ENCODE results near the gene IFITM10.

The IFITM10 gene

DNA sequence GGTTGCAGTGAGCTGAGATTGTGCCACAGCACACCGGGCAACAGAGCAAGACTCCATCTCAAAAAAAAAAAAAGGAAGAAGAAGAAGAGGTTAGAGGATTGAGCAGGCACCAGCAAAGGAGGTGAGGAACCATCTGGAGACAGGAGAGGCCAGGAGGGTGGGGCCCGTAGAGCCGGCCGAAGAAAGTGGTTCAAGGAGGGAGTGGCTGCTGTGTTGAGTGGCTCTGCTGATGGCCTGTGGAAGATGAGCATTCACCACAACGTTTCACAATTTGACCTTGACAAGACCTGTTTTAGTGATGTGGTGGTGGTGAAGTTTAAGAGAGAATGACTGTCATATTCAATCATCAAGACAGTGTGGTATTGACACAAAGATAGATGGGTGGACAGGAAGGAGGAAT, 20.1 kb upstream of the IFITM10 start:
- TF ChIP-seq CTCF (IDR thresholded peaks at IDR 0.05) = no peak

- no peak for TF ChIP-seq CTCF (IDR thresholded peaks at IDR 0.05)
Measured at GRCh38 chr11:1770061-1770460, 19.7 kb upstream of the IFITM10 start.

- no peak for TF ChIP-seq CTCF (IDR thresholded peaks at IDR 0.05)
Measured at GRCh38 chr11:1768141-1768469, 17.7 kb upstream of the IFITM10 start.

DNA sequence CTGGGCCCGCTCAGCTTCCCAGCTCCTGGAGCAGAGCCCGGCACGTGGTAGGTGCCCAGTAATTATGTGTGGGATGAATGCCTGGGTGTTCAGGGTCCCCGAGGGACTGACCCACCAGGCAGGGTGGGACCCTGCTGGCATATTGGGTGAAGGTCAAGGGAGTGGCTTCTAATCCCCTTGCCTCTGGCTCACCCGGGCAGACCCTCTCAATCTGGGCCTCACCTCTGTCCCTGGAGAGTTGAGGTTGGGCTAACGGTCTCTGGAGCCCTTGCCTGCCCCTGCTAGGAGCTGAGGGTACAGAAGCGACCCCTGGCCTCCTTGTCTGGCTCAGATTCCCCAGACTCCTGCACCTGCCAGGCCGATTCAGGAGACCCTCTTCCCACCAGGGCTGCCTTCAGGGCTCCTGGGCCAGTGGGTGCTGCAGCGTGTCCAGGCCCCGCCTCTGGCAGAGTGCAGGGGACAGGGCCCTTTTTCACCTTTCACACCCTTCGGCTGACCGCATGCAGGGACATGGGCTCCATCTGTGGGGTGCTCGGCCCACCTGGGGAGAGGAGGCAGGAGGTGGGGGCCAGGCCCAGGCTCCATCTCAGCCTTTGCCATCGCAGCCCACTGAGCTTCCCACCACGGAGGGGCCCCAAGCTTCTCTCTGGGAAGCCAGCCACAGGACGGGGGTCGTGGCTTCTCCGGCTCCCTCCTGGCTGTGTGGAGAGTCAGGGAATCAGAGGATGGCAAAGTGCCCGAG, 17.2 kb upstream of the IFITM10 start:
- no peak for TF ChIP-seq CTCF (IDR thresholded peaks at IDR 0.05)

- no peak for TF ChIP-seq CTCF (IDR thresholded peaks at IDR 0.05)
Measured at GRCh38 chr11:1766719-1767398, 16.5 kb upstream of the IFITM10 start.

- no peak for TF ChIP-seq CTCF (IDR thresholded peaks at IDR 0.05)
Measured at GRCh38 chr11:1765871-1766718, 15.7 kb upstream of the IFITM10 start.

DNA sequence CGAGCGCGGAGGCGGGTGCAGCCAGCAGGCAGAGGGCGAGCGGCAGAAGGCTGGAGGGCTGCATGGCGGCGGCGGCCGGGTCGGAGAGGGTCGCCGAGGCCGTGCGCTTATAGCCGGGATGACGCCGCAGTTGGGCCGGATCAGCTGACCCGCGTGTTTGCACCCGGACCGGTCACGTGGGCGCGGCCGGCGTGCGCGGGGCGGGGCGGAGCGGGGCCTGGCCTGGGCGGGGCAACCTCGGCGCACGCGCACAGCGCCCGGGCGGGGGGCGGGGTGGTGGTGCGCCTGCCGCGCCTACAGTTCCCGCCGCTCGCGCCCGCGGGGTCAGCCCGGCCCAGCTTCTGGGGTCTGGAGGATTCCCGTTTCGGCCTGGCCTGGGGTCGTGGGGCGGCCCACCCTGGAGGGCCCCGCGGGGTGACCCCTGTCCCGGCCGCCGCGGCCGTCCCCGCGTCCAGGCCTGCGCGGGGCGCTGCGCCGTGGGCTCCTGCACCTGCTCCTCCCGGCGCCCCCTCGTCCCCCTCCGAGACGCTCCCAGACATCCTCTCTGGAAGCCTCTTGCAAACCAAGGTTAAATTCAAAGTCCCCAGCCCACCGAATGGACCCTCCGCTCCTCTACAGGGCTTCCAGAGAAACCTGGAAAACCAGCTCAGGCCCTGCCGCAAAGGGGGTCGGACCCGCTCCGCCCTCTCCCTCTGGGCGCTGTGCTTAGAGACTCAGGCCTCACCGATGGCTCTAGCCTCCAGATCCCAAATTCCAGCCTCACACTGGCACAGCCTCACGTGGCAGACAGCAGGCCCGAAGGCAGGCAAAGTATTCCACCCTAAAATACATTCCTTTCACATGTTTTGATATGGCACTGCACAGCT, 13.6 kb upstream of the IFITM10 start, which contains the start of gene CTSD:
Gene CTSD, minus strand, starts transcription at position 132 of the 866 bp plus-strand sequence. Its CDS starts 68 bp downstream, at position 64.
- peak; percentile 31 for TF ChIP-seq CTCF (IDR thresholded peaks at IDR 0.05)
